GM23338 (cell line): ENCODE measurements around the gene SLC6A1. TPM values are rescaled to one million over a fixed set of nuclear protein-coding genes. Genes with fewer than 3 reads are reported as not detected.

Source experiments
- ATAC-seq: fragments of 200-7000 bp; cut with Tn5 transposase; 3 replicates; pipeline ENCODE4 v1.9.1; 2020
- DNase-seq: peaks from one replicate; pipeline ENCODE4 v3.0.0-alpha.2; 2015; ENCODE audit warnings: low spot score
- H2AFZ ChIP-seq: fragments of 200-600 bp; sonication (generic); 2 replicates; pipeline ENCODE4 v1.8.0; 2016; ENCODE audit warnings: antibody characterized with exemption, mild to moderate bottlenecking, moderate library complexity
- H3F3A ChIP-seq: fragments of 200-600 bp; sonication (generic); replicated peaks from 2 replicates; pipeline ENCODE4 v1.8.0; 2017; ENCODE audit warnings: antibody characterized with exemption, mixed run types, low read depth
- H3K27ac ChIP-seq: fragments of 200-600 bp; sonication (generic); 2 replicates; pipeline ENCODE4 v1.6.1; 2016; ENCODE audit warnings: low read depth
- H3K27me3 ChIP-seq: fragments of 200-600 bp; sonication (generic); 2 replicates; pipeline ENCODE4 v1.8.0; 2016; ENCODE audit warnings: mild to moderate bottlenecking, mixed run types, moderate library complexity; ENCODE audit not compliant: insufficient read depth
- H3K36me3 ChIP-seq: fragments of 200-600 bp; sonication (generic); 2 replicates; pipeline ENCODE4 v1.8.0; 2016; ENCODE audit warnings: mild to moderate bottlenecking; ENCODE audit not compliant: insufficient read depth
- H3K4me1 ChIP-seq: fragments of 200-600 bp; sonication (generic); 2 replicates; pipeline ENCODE4 v1.8.0; 2016; ENCODE audit warnings: mild to moderate bottlenecking, moderate library complexity; ENCODE audit not compliant: insufficient read depth
- H3K4me2 ChIP-seq: fragments of 200-600 bp; sonication (generic); 2 replicates; pipeline ENCODE4 v1.7.1; 2017; ENCODE audit warnings: mixed run types
- H3K4me3 ChIP-seq: fragments of 200-600 bp; sonication (generic); 2 replicates; pipeline ENCODE4 v1.6.1; 2016; ENCODE audit warnings: mixed run types
- H3K79me2 ChIP-seq: fragments of 200-600 bp; sonication (generic); replicated peaks from 2 replicates; pipeline ENCODE4 v1.8.0; 2017; ENCODE audit warnings: mild to moderate bottlenecking; ENCODE audit not compliant: insufficient read depth
- H3K9me2 ChIP-seq: fragments of 200-600 bp; sonication (generic); 2 replicates; pipeline ENCODE4 v1.8.0; 2017; ENCODE audit not compliant: insufficient read depth
- H4K20me1 ChIP-seq: fragments of 200-600 bp; sonication (generic); replicated peaks from 2 replicates; pipeline ENCODE4 v1.8.0; 2017; ENCODE audit warnings: mild to moderate bottlenecking; ENCODE audit not compliant: insufficient read depth
- H3K27ac Mint-ChIP-seq: 2 replicates; pipeline ENCODE4 v1.8.0; 2020; ENCODE audit warnings: inconsistent platforms, mild to moderate bottlenecking, moderate library complexity, mixed read lengths
- H3K27me3 Mint-ChIP-seq: 3 replicates; pipeline ENCODE4 v1.8.0; 2022; ENCODE audit warnings: low read depth, mild to moderate bottlenecking, moderate library complexity, mixed read lengths, inconsistent platforms; ENCODE audit not compliant: insufficient read depth, poor library complexity
- H3K36me3 Mint-ChIP-seq: 3 replicates; pipeline ENCODE4 v1.8.0; 2021; ENCODE audit warnings: low read depth, mild to moderate bottlenecking, inconsistent platforms, moderate library complexity, mixed read lengths
- H3K4me1 Mint-ChIP-seq: 3 replicates; pipeline ENCODE4 v1.8.0; 2020; ENCODE audit warnings: mild to moderate bottlenecking, inconsistent platforms, mixed read lengths
- H3K4me3 Mint-ChIP-seq: 3 replicates; pipeline ENCODE4 v1.8.0; 2021; ENCODE audit warnings: moderate library complexity, mild to moderate bottlenecking, inconsistent platforms, mixed read lengths
- H3K9me3 Mint-ChIP-seq: 3 replicates; pipeline ENCODE4 v1.8.0; 2020; ENCODE audit warnings: moderate library complexity, mild to moderate bottlenecking, inconsistent platforms, mixed read lengths
- CTCF ChIP-seq, 2 experiments: fragments of 200-600 bp in 1 of 2; sonication (generic) in 1 of 2; conservative IDR thresholded peaks; 2 replicates each; pipeline versions ENCODE4 v1.5.1 to v1.6.1; 2016 to 2017; ENCODE audit warnings: antibody characterized with exemption in 2 of 2, low read depth in 2 of 2, mild to moderate bottlenecking in 2 of 2, moderate library complexity in 1 of 2
- ETS1 ChIP-seq: IDR thresholded peaks from 2 replicates; pipeline ENCODE4 v1.6.1; 2016; ENCODE audit warnings: antibody characterized with exemption
- EZH2 ChIP-seq: fragments of 200-600 bp; sonication (generic); IDR thresholded peaks from one replicate; pipeline ENCODE4 v1.8.0; 2017; ENCODE audit warnings: antibody characterized with exemption, mild to moderate bottlenecking, low read depth; ENCODE audit not compliant: unreplicated experiment
- EZH2phosphoT487 ChIP-seq: fragments of 200-600 bp; sonication (generic); IDR thresholded peaks from one replicate; pipeline ENCODE4 v1.8.1; 2018; ENCODE audit warnings: antibody characterized with exemption; ENCODE audit not compliant: unreplicated experiment
- JUNB ChIP-seq: IDR thresholded peaks from one replicate; pipeline ENCODE4 v1.6.1; 2016; ENCODE audit warnings: antibody characterized with exemption; ENCODE audit not compliant: unreplicated experiment
- NANOG ChIP-seq: IDR thresholded peaks from 2 replicates; pipeline ENCODE4 v1.6.1; 2016; ENCODE audit warnings: antibody characterized with exemption, borderline replicate concordance
- STAT1 ChIP-seq: IDR thresholded peaks from one replicate; pipeline ENCODE4 v1.6.1; 2016; ENCODE audit warnings: antibody characterized with exemption; ENCODE audit not compliant: unreplicated experiment
- ZNF331 ChIP-seq: fragments of 250-450 bp; sonication (Bioruptor Pico); IDR thresholded peaks from 2 replicates; pipeline ENCODE4 v1.5.0; 2020; ENCODE audit warnings: low read depth, mild to moderate bottlenecking, moderate library complexity
- polyA plus RNA-seq: library from polyadenylated mRNA; unstranded; fragments of >200 nt; fragmentation: Nextera tagmentation; extraction: Ambion mirVana; gene quantifications from 2 replicates; pipeline ENCODE4 v1.2.1, GENCODE V29; 2016
- total RNA-seq: library from RNA; depleted of rRNA; stranded (reverse); fragments of >200 nt; shearing (Covaris generic); gene quantifications from 2 replicates; pipeline ENCODE4 v1.2.3, GENCODE V29; 2014

Gene SLC6A1
- total and polyA plus RNA-seq, 2 experiments from 2014 or later, result 0.16 to 0.28 TPM

- TF ChIP-seq CTCF (conservative IDR thresholded peaks at IDR 0.05; ENCODE audit: low read depth in 2 of 2) (no peak), ETS1 (no peak), EZH2phosphoT487 (no peak), JUNB (no peak), NANOG (no peak), STAT1 (no peak), ZNF331 (CRISPR knock-in tag) (no peak)
Measured at GRCh38 chr3:10988991-10989484, 3.5 kb upstream of the SLC6A1 start (continued).

GRCh38 chr3:10992943-10993728 lies 588 bp downstream of the SLC6A1 start:
- DNase-seq, result peak; percentile 53
- TF ChIP-seq EZH2phosphoT487, result peak; percentile 65
- TF ChIP-seq JUNB, result no peak
- TF ChIP-seq EZH2, result peak; percentile 71

DNA sequence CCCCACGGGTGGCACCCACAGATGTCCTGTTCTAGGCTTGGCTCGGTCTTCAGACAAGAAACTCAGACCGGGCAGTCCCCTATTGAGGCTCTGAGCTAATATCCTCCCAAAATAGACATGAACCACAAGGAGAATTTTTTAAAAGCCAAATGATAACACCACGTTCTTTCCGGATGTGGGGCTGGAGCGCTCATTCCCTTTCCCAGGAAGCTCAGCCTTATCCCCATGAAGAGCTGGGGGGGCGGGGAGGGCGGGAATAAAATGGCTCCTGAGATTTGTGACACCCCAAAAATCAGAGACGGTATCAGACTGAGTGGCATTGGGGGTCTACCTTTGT lies 1.1 kb downstream of the SLC6A1 start:
- no peaks in the 10 kb centered on the region; the same call in 2 of the 3 replicates for H3K36me3 Mint-ChIP-seq
- H3F3A ChIP-seq, result no peaks in the 10 kb centered on the region
- no peaks in the 10 kb centered on the region for H3K36me3 ChIP-seq
- no peak for DNase-seq
- H3K9me3 Mint-ChIP-seq, result no peaks in the 10 kb centered on the region; the same call in 2 of the 3 replicates
- no peaks in the 10 kb centered on the region for H3K9me2 ChIP-seq
- peak overlapping the region; percentile 71 for H3K4me3 Mint-ChIP-seq
- peak overlapping the region; percentile 80 for H3K4me2 ChIP-seq
- no peak for ATAC-seq
- peaks cover 52% of the 10 kb centered on the region for H3K27me3 Mint-ChIP-seq
- H3K4me1 ChIP-seq, result 0 out of 2 replicates have a peak, but pooled peaks cover 7% of the 10 kb centered on the region
- H3K27me3 ChIP-seq, result peaks cover 58% of the 10 kb centered on the region
- H4K20me1 ChIP-seq, result no peaks in the 10 kb centered on the region; the same call in 1 of the 2 replicates
- H3K79me2 ChIP-seq, result no peaks in the 10 kb centered on the region
- no peak overlapping the region for H3K27ac Mint-ChIP-seq
- H2AFZ ChIP-seq, result peak overlapping the region; percentile 90; the same call in 1 of the 2 replicates
- H3K4me3 ChIP-seq, result peak overlapping the region; percentile 70
- no peak for TF ChIP-seq EZH2phosphoT487
- TF ChIP-seq JUNB, result no peak
- no peak for TF ChIP-seq ETS1
- TF ChIP-seq EZH2, result peak; percentile 10
- H3K27ac ChIP-seq, result no peak overlapping the region
- peaks cover 9% of the 10 kb centered on the region for H3K4me1 Mint-ChIP-seq

More at GRCh38 chr3:10992943-10993728, 588 bp downstream of the SLC6A1 start:
- peak; percentile 44 for ATAC-seq
- no peaks in the 10 kb centered on the region for H3K79me2 ChIP-seq
- H3K27me3 ChIP-seq, result peaks cover 58% of the 10 kb centered on the region
- H3K27ac ChIP-seq, result no peak overlapping the region
- no peaks in the 10 kb centered on the region for H3F3A ChIP-seq
- H3K9me3 Mint-ChIP-seq, result no peaks in the 10 kb centered on the region; the same call in 2 of the 3 replicates
- H3K4me2 ChIP-seq, result peak overlapping the region; percentile 80
- H3K4me1 ChIP-seq, result 0 out of 2 replicates have a peak, but pooled peaks cover 7% of the 10 kb centered on the region
- peaks cover 12% of the 10 kb centered on the region for H3K4me1 Mint-ChIP-seq
- peaks cover 52% of the 10 kb centered on the region for H3K27me3 Mint-ChIP-seq
- no peaks in the 10 kb centered on the region; the same call in 1 of the 2 replicates for H4K20me1 ChIP-seq
- H3K27ac Mint-ChIP-seq, result no peak overlapping the region
- no peaks in the 10 kb centered on the region; the same call in 2 of the 3 replicates for H3K36me3 Mint-ChIP-seq
- H3K9me2 ChIP-seq, result no peaks in the 10 kb centered on the region
- peak overlapping the region; percentile 71 for H3K4me3 Mint-ChIP-seq
- peak overlapping the region; percentile 90 for H2AFZ ChIP-seq
- H3K4me3 ChIP-seq, result peak overlapping the region; percentile 70
- no peaks in the 10 kb centered on the region for H3K36me3 ChIP-seq
